ENCODE data around the gene RYK.

The RYK gene

DNA sequence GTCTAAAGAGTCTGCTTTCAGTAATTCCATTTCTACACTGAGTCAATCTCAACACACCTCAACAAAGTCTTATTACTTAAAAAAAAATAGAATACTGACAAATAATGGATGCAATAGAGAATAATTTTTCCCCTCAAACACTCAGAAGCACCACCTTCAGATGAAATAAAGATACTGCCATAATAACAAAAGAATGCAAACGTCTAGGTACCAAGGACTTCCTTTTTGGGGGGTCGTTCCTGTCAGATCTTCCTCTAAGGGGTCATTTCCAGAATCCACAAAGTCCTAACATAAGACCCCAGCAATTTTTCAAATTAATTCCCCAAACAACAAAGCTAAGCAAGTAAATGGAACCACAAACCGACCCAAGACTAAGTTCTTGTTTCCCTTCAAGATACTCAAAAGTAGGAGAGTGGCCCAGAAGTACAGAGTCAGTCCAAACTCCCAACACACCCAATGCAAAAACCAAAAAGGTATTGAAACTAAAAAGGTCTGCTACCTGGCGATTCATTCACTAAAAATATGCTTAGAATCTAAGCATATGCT is 1.3 kb downstream of the RYK start:
- Histone ChIP-seq H3K4me2 (ENCODE audit: low read depth, low read length, poor library complexity, severe bottlenecking) (peak overlapping the region; percentile 87), H3K4me1 (ENCODE audit: insufficient read depth, low read length, poor library complexity, severe bottlenecking) (peaks cover 61% of the 10 kb centered on the region), H3K79me2 (ENCODE audit: insufficient read depth, low read length) (peaks cover 59% of the 10 kb centered on the region), H3K9me3 (ENCODE audit: insufficient read depth, low read depth, low read length) (no peaks in the 10 kb centered on the region), H3K9me2 (replicated peaks; ENCODE audit: low read depth, low read length) (no peaks in the 10 kb centered on the region), H3K27me3 (ENCODE audit: insufficient read depth, low read length, poor library complexity, severe bottlenecking) (no peaks in the 10 kb centered on the region), H4K20me1 (ENCODE audit: insufficient read depth, low read length, poor library complexity, severe bottlenecking) (peaks cover 43% of the 10 kb centered on the region), H3K36me3 (ENCODE audit: insufficient read depth, low read length) (no peaks in the 10 kb centered on the region), H3F3A (ENCODE audit: low read depth) (no peaks in the 10 kb centered on the region), H3K4me3 (ENCODE audit: low read length, poor library complexity, severe bottlenecking) (peak overlapping the region; percentile 77), H3K9ac (ENCODE audit: low read depth, low read length, poor library complexity, severe bottlenecking) (peak overlapping the region; percentile 72), H2AFZ (ENCODE audit: low read length) (no peak overlapping the region)
- TF ChIP-seq, protein P1, sequence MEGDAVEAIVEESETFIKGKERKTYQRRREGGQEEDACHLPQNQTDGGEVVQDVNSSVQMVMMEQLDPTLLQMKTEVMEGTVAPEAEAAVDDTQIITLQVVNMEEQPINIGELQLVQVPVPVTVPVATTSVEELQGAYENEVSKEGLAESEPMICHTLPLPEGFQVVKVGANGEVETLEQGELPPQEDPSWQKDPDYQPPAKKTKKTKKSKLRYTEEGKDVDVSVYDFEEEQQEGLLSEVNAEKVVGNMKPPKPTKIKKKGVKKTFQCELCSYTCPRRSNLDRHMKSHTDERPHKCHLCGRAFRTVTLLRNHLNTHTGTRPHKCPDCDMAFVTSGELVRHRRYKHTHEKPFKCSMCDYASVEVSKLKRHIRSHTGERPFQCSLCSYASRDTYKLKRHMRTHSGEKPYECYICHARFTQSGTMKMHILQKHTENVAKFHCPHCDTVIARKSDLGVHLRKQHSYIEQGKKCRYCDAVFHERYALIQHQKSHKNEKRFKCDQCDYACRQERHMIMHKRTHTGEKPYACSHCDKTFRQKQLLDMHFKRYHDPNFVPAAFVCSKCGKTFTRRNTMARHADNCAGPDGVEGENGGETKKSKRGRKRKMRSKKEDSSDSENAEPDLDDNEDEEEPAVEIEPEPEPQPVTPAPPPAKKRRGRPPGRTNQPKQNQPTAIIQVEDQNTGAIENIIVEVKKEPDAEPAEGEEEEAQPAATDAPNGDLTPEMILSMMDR (conservative IDR thresholded peaks at IDR 0.05; ENCODE audit: low read length), result peak; percentile 39
- no peak for TF ChIP-seq EZH2phosphoT487 (IDR thresholded peaks at IDR 0.05; ENCODE audit: borderline replicate concordance)

GRCh38 chr3:134244921-134245320 is 5.7 kb downstream of the RYK start:
- Histone ChIP-seq H3K79me2 (ENCODE audit: insufficient read depth, low read length) (peaks cover 96% of the 10 kb centered on the region), H3K27me3 (ENCODE audit: insufficient read depth, low read length, poor library complexity, severe bottlenecking) (no peaks in the 10 kb centered on the region)

GRCh38 chr3:134242649-134243617 is 7.7 kb downstream of the RYK start:
- H2AFZ ChIP-seq (ENCODE audit: low read length), result no peak overlapping the region
- H3K9ac ChIP-seq (ENCODE audit: low read depth, low read length, poor library complexity, severe bottlenecking), result no peak overlapping the region
- H3K27me3 ChIP-seq (ENCODE audit: insufficient read depth, low read length, poor library complexity, severe bottlenecking), result no peaks in the 10 kb centered on the region
- peak overlapping the region; percentile 87 for H3K4me2 ChIP-seq (ENCODE audit: low read depth, low read length, poor library complexity, severe bottlenecking)
- H3K79me2 ChIP-seq (ENCODE audit: insufficient read depth, low read length), result peaks cover 95% of the 10 kb centered on the region
- peaks cover 80% of the 10 kb centered on the region for H4K20me1 ChIP-seq (ENCODE audit: insufficient read depth, low read length, poor library complexity, severe bottlenecking)
- H3F3A ChIP-seq (ENCODE audit: low read depth), result no peaks in the 10 kb centered on the region
- TF ChIP-seq EZH2phosphoT487 (IDR thresholded peaks at IDR 0.05; ENCODE audit: borderline replicate concordance), result no peak
- TF ChIP-seq, protein P1 (conservative IDR thresholded peaks at IDR 0.05; ENCODE audit: low read length), result no peak
- no peaks in the 10 kb centered on the region for H3K9me2 ChIP-seq (replicated peaks; ENCODE audit: low read depth, low read length)
- H3K36me3 ChIP-seq (ENCODE audit: insufficient read depth, low read length), result no peaks in the 10 kb centered on the region
- H3K4me3 ChIP-seq (ENCODE audit: low read length, poor library complexity, severe bottlenecking), result peak overlapping the region; percentile 16
- H3K4me1 ChIP-seq (ENCODE audit: insufficient read depth, low read length, poor library complexity, severe bottlenecking), result peaks cover 46% of the 10 kb centered on the region
- no peaks in the 10 kb centered on the region for H3K9me3 ChIP-seq (ENCODE audit: insufficient read depth, low read depth, low read length)

More at GRCh38 chr3:134244921-134245320, 5.7 kb downstream of the RYK start:
- H2AFZ ChIP-seq (ENCODE audit: low read length), result no peak overlapping the region
- peak overlapping the region; percentile 87 for H3K4me2 ChIP-seq (ENCODE audit: low read depth, low read length, poor library complexity, severe bottlenecking)
- H3K9ac ChIP-seq (ENCODE audit: low read depth, low read length, poor library complexity, severe bottlenecking), result no peak overlapping the region
- peaks cover 62% of the 10 kb centered on the region for H3K4me1 ChIP-seq (ENCODE audit: insufficient read depth, low read length, poor library complexity, severe bottlenecking)
- TF ChIP-seq, protein P1 (conservative IDR thresholded peaks at IDR 0.05; ENCODE audit: low read length), result no peak
- no peak for TF ChIP-seq EZH2phosphoT487 (IDR thresholded peaks at IDR 0.05; ENCODE audit: borderline replicate concordance)
- H4K20me1 ChIP-seq (ENCODE audit: insufficient read depth, low read length, poor library complexity, severe bottlenecking), result peaks cover 76% of the 10 kb centered on the region
- H3K4me3 ChIP-seq (ENCODE audit: low read length, poor library complexity, severe bottlenecking), result peak overlapping the region; percentile 17
- H3K9me2 ChIP-seq (replicated peaks; ENCODE audit: low read depth, low read length), result no peaks in the 10 kb centered on the region
- H3K9me3 ChIP-seq (ENCODE audit: insufficient read depth, low read depth, low read length), result no peaks in the 10 kb centered on the region
- no peaks in the 10 kb centered on the region for H3K36me3 ChIP-seq (ENCODE audit: insufficient read depth, low read length)
- no peaks in the 10 kb centered on the region for H3F3A ChIP-seq (ENCODE audit: low read depth)

Measured in Loucy (cell line).